ENCODE data around the gene MFAP5. TPM values are rescaled to one million over a fixed set of nuclear protein-coding genes. Genes with fewer than 3 reads are reported as not detected.

Gene MFAP5
- polyA plus RNA-seq, 2 of the 4 experiments (the other 2 are of a cell fraction): 0.40 TPM

DNA sequence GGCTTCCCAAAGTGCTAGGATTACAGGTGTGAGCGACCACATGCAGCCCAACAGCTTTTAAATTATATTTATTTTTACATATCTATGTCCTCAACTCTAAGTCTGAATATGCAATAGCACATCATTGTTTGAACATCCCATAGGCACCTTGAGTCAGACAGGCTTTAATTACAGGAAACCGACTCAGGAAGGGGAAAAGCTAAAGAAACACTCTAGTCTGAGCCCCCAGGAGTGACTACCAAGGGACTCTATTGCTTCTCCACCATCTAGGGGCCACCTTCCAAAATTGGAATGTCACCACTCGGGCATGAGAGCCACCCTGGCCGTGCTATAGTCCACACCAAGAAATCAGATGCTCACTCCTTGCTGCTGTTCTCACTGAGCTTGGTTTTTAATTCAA is 14.0 kb upstream of the MFAP5 start:
- H3K4me3 ChIP-seq: no peak overlapping the region
- H3K27ac ChIP-seq: no peak overlapping the region
- no peak for DNase-seq (ENCODE audit: low read depth in 1 of 2, low spot score in 1 of 2)
- POLR2A ChIA-PET: no interaction called here
- no peak for ATAC-seq
- WGBS (ENCODE audit: missing lambda C conversion rate): 61% methylated on average over 4 of the region's 4 CpGs
- peaks cover 5% of the 10 kb centered on the region; the same call in 2 of the 3 replicates for H3K4me1 ChIP-seq
- no peak for FAIRE-seq
- no peaks in the 10 kb centered on the region for H3K9me3 ChIP-seq
- H3K4me2 ChIP-seq: no peak overlapping the region
- CTCF ChIA-PET: interaction anchor here (0.7 to 6.8 kb wide), 7 partner anchors 9 to 373 kb away, joined by 3 to 45 read pairs (median 5); partner anchors contain the start of gene M6PR
- TF ChIP-seq HOXB13 (CRISPR knock-in tag; IDR thresholded peaks at IDR 0.05; ENCODE audit: low read depth) (no peak), ZFP36 (IDR thresholded peaks at IDR 0.05; ENCODE audit: borderline replicate concordance, partially characterized antibody) (no peak), CBX8 (IDR thresholded peaks at IDR 0.05) (no peak), CHD2 (IDR thresholded peaks at IDR 0.05; ENCODE audit: low read length, partially characterized antibody) (no peak)

DNA sequence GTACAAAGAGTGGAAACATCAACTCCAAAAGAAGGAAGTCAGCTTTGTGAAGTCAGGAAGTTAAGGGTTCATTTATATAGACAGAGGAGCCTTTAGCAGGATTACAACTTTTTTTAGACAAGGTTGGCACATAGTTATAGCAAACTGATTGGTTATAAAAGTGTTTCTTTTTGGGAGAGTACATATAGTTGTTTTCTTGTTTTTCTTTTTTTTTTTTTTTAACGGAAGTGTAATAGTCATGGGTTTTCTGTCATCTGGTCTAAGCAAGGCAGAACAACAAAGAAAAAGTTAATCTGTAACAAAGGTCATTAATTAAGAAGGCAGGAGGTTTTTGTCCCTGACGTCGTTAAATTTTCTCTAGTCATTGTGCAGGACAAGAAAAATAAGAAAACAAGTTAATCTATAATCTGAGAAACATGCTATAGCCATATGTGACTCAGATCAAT is 13.0 kb upstream of the MFAP5 start:
- no peak overlapping the region for H3K27ac ChIP-seq
- CTCF ChIA-PET: interaction anchor here (0.6 to 6.8 kb wide), 5 partner anchors 10 to 988 kb away, joined by 4 to 45 read pairs (median 4); no protein-coding TSS in a partner anchor
- TF ChIP-seq, protein P1, sequence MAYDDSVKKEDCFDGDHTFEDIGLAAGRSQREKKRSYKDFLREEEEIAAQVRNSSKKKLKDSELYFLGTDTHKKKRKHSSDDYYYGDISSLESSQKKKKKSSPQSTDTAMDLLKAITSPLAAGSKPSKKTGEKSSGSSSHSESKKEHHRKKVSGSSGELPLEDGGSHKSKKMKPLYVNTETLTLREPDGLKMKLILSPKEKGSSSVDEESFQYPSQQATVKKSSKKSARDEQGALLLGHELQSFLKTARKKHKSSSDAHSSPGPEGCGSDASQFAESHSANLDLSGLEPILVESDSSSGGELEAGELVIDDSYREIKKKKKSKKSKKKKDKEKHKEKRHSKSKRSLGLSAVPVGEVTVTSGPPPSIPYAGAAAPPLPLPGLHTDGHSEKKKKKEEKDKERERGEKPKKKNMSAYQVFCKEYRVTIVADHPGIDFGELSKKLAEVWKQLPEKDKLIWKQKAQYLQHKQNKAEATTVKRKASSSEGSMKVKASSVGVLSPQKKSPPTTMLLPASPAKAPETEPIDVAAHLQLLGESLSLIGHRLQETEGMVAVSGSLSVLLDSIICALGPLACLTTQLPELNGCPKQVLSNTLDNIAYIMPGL (CRISPR knock-in tag; IDR thresholded peaks at IDR 0.05; ENCODE audit: borderline replicate concordance): no peak
- no peak for TF ChIP-seq RARB (CRISPR knock-in tag; IDR thresholded peaks at IDR 0.05)
- POLR2A ChIA-PET: no interaction called here
- no peak for ATAC-seq
- no peak overlapping the region for H3K4me3 ChIP-seq
- no peak for FAIRE-seq
- no peaks in the 10 kb centered on the region for H3K9me3 ChIP-seq
- DNase-seq (ENCODE audit: low read depth in 1 of 2, low spot score in 1 of 2): no peak
- WGBS (ENCODE audit: missing lambda C conversion rate): 24% methylated on average over 3 of the region's 3 CpGs
- no peaks in the 10 kb centered on the region for H3K4me1 ChIP-seq
- H3K4me2 ChIP-seq: no peak overlapping the region

DNA sequence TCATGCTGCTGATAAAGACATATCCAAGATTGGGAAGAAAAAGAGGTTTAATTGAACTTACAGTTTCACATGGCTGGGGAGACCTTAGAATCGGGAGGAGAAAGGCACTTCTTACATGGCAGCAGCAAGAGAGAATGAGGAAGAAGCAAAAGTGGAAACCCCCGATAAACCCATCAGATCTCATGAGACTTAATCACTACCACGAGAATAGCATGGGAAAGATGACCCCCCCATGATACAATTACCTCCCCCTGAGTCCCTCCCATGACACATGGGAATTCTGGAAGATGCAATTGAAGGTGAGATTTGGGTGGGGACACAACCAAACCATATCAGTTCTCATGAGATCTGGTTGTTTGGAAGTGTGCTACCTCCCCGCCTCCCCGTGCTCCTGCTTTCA is 9.8 kb upstream of the MFAP5 start:
- TF ChIP-seq ESRRA (IDR thresholded peaks at IDR 0.05; ENCODE audit: borderline replicate concordance, low read length) (no peak), MAFK (IDR thresholded peaks at IDR 0.05; ENCODE audit: partially characterized antibody) (no peak), CEBPB (IDR thresholded peaks at IDR 0.05) (no peak), EHMT2 (IDR thresholded peaks at IDR 0.05; ENCODE audit: low read depth) (no peak)
- no peak for ATAC-seq
- no peak for FAIRE-seq

DNA sequence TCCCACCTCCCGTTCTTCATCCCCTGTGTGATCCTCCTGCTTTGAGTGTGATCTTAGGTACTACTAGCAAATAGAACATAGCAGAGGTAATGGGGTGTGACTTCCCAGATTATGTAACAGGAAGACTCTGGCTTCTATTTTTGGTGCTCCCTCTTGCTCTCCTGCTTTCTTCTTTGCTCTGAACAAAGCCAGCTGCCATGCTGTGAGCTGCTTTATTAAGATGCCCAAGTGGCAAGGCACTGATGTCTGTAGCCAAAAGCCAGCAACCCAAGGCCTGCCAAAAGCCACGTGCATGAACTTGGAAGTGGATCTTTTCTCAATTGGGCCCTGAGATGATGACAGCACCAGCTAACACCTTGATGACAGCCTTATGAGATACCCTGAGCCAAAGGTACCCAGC is 5.8 kb upstream of the MFAP5 start:
- no peak for TF ChIP-seq SMC3 (IDR thresholded peaks at IDR 0.05)
- TF ChIP-seq FOSB (CRISPR knock-in tag; IDR thresholded peaks at IDR 0.05): no peak
- TF ChIP-seq CHD4 (IDR thresholded peaks at IDR 0.05; ENCODE audit: borderline replicate concordance): no peak
- no peak for TF ChIP-seq MYC (IDR thresholded peaks at IDR 0.05; ENCODE audit: borderline replicate concordance, low read length)
- FAIRE-seq: no peak
- no peak overlapping the region for H3K4me3 ChIP-seq
- no peak for ATAC-seq
- POLR2A ChIA-PET: no interaction called here
- CTCF ChIA-PET: interaction anchor here (1.1 to 2.6 kb wide), 3 partner anchors 8 to 13 kb away, joined by 4 to 9 read pairs (median 4); no protein-coding TSS in a partner anchor
- H3K4me2 ChIP-seq: no peak overlapping the region
- H3K27ac ChIP-seq: no peak overlapping the region
- DNase-seq (ENCODE audit: low read depth in 1 of 2, low spot score in 1 of 2): no peak
- no peaks in the 10 kb centered on the region for H3K4me1 ChIP-seq
- H3K9me3 ChIP-seq: no peaks in the 10 kb centered on the region
- WGBS (ENCODE audit: missing lambda C conversion rate): 41% methylated on average over 2 of the region's 2 CpGs

More for the DNA sequence above, 9.8 kb upstream of the MFAP5 start:
- H3K27ac ChIP-seq: no peak overlapping the region
- ChIA-PET POLR2A (no interaction called here), CTCF (interaction anchor here (0.6 to 1.9 kb wide), 5 partner anchors 9 to 765 kb away, joined by 3 to 11 read pairs (median 5); no protein-coding TSS in a partner anchor)
- no peak overlapping the region for H3K4me2 ChIP-seq
- DNase-seq (ENCODE audit: low read depth in 1 of 2, low spot score in 1 of 2): no peak
- H3K4me3 ChIP-seq: no peak overlapping the region
- H3K9me3 ChIP-seq: no peaks in the 10 kb centered on the region
- 72% methylated on average over 5 of the region's 5 CpGs for WGBS (ENCODE audit: missing lambda C conversion rate)
- H3K4me1 ChIP-seq: no peaks in the 10 kb centered on the region

DNA sequence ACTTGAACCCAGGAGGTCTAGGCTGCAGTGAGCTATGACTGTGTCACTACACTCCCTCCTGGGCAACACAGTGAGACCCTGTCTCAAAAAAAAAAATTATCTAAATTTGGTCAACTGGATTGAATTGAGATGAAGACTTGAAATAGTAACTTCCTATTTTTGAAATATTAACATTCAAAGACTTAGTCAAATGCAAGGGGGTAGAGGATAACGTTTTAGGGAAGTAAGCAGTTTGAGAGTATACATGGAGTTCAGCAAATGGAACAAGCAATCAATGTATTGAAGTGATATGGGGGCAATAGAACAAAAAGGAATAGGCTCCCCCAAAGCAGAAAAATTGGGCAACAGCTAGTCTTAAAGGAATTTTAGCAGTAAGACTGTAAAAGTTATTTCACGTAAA is 4.6 kb upstream of the MFAP5 start:
- ATAC-seq: no peak
- ChIA-PET POLR2A (no interaction called here), CTCF (interaction anchor here (0.7 to 2.6 kb wide), 3 partner anchors 10 to 248 kb away, joined by 3 to 9 read pairs (median 3); no protein-coding TSS in a partner anchor)
- Histone ChIP-seq H3K4me2 (no peak overlapping the region), H3K4me3 (no peak overlapping the region), H3K4me1 (no peaks in the 10 kb centered on the region), H3K9me3 (no peaks in the 10 kb centered on the region), H3K27ac (no peak overlapping the region)
- no peak for FAIRE-seq
- 47% methylated on average over 2 of the region's 2 CpGs for WGBS (ENCODE audit: missing lambda C conversion rate)
- no peak for DNase-seq (ENCODE audit: low read depth in 1 of 2, low spot score in 1 of 2)
- TF ChIP-seq, protein P2, sequence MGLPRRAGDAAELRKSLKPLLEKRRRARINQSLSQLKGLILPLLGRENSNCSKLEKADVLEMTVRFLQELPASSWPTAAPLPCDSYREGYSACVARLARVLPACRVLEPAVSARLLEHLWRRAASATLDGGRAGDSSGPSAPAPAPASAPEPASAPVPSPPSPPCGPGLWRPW (IDR thresholded peaks at IDR 0.05): no peak
- TF ChIP-seq HDAC2 (IDR thresholded peaks at IDR 0.05): no peak
- no peak for TF ChIP-seq ZNF302 (CRISPR knock-in tag; IDR thresholded peaks at IDR 0.05)
- TF ChIP-seq FOXS1 (CRISPR knock-in tag; IDR thresholded peaks at IDR 0.05): no peak
- no peak for TF ChIP-seq TFCP2L1 (CRISPR knock-in tag; IDR thresholded peaks at IDR 0.05)
- TF ChIP-seq POLR2A (IDR thresholded peaks at IDR 0.05; ENCODE audit: low read length): no peak
- TF ChIP-seq JUNB (IDR thresholded peaks at IDR 0.05): no peak
- TF ChIP-seq ZFP36 (IDR thresholded peaks at IDR 0.05; ENCODE audit: borderline replicate concordance, partially characterized antibody): no peak

Data from A549 (cell line).